HepG2 (cell line): ENCODE data around the gene PNKD.

Experiments used
- ASH2L ChIP-seq: fragments of 300-600, 200-600 bp; sonication (generic); IDR thresholded peaks from 2 replicates; pipeline ENCODE4 v1.7.0; 2017; ENCODE audit warnings: low read depth, mild to moderate bottlenecking, moderate library complexity, mixed read lengths, low read length; ENCODE audit not compliant: insufficient read length
- CHD2 ChIP-seq: IDR thresholded peaks from 2 replicates; pipeline ENCODE4 v1.6.1; 2011; ENCODE audit warnings: low read depth, low read length, improper control_type of control experiment
- CTCF ChIP-seq: sonication (generic); formaldehyde crosslinking; IDR thresholded peaks from 2 replicates; pipeline ENCODE4 v1.5.0; 2020; ENCODE audit warnings: mild to moderate bottlenecking, missing genetic modification reagents, moderate library complexity
- HNRNPK ChIP-seq: fragments of 200-400 bp; formaldehyde crosslinking; IDR thresholded peaks from 2 replicates; pipeline ENCODE4 v1.6.1; 2018; ENCODE audit warnings: low read length, low read depth, moderate library complexity, mild to moderate bottlenecking; ENCODE audit not compliant: poor library complexity, severe bottlenecking
- REPIN1 ChIP-seq: sonication (generic); formaldehyde crosslinking; IDR thresholded peaks from 2 replicates; pipeline ENCODE4 v1.8.0; 2022; ENCODE audit warnings: missing genetic modification reagents, low read depth, mild to moderate bottlenecking, borderline replicate concordance
- REXO4 ChIP-seq: sonication (generic); formaldehyde crosslinking; IDR thresholded peaks from 2 replicates; pipeline ENCODE4 v1.8.0; 2022; ENCODE audit warnings: missing genetic modification reagents, mild to moderate bottlenecking, borderline replicate concordance
- SRF ChIP-seq: IDR thresholded peaks from 2 replicates; pipeline ENCODE4 v1.6.1; 2011; ENCODE audit warnings: mild to moderate bottlenecking, low read depth, low read length, moderate library complexity
- STAT5B ChIP-seq: sonication (generic); formaldehyde crosslinking; IDR thresholded peaks from 2 replicates; pipeline ENCODE4 v1.4.0; 2020; ENCODE audit warnings: missing genetic modification reagents
- ZNF75D ChIP-seq: sonication (generic); formaldehyde crosslinking; IDR thresholded peaks from 2 replicates; pipeline ENCODE4 v1.8.1; 2023; ENCODE audit warnings: missing genetic modification reagents, mild to moderate bottlenecking, borderline replicate concordance
- ZSCAN20 ChIP-seq: sonication (generic); formaldehyde crosslinking; IDR thresholded peaks from 2 replicates; pipeline ENCODE4 v1.4.0; 2020; ENCODE audit warnings: missing genetic modification reagents, mild to moderate bottlenecking, borderline replicate concordance

- no peak for TF ChIP-seq CTCF (CRISPR knock-in tag)
- no peak for TF ChIP-seq REPIN1 (CRISPR knock-in tag)
- no peak for TF ChIP-seq REXO4 (CRISPR knock-in tag)
- no peak for TF ChIP-seq HNRNPK
- TF ChIP-seq ZNF75D (CRISPR knock-in tag), result no peak
- no peak for TF ChIP-seq SRF
- TF ChIP-seq ASH2L, result no peak
- TF ChIP-seq CHD2, result no peak
- no peak for TF ChIP-seq ZSCAN20 (CRISPR knock-in tag)
- TF ChIP-seq STAT5B (CRISPR knock-in tag), result no peak
These were observed 45.1 kb downstream of the PNKD start for GRCh38 chr2:218315397-218315796.
